ENCODE results near the gene ATP10A. TPM values are rescaled to one million over a fixed set of nuclear protein-coding genes. Genes with fewer than 3 reads are reported as not detected.
"Not testable (repeated sequence)": the region's sequence is repeated elsewhere in the genome, so short reads cannot be mapped to it uniquely, and the experiment has no call there.

ATP10A gene
- total RNA-seq, 1 experiment from 2014 or later = 3.0 TPM

DNA sequence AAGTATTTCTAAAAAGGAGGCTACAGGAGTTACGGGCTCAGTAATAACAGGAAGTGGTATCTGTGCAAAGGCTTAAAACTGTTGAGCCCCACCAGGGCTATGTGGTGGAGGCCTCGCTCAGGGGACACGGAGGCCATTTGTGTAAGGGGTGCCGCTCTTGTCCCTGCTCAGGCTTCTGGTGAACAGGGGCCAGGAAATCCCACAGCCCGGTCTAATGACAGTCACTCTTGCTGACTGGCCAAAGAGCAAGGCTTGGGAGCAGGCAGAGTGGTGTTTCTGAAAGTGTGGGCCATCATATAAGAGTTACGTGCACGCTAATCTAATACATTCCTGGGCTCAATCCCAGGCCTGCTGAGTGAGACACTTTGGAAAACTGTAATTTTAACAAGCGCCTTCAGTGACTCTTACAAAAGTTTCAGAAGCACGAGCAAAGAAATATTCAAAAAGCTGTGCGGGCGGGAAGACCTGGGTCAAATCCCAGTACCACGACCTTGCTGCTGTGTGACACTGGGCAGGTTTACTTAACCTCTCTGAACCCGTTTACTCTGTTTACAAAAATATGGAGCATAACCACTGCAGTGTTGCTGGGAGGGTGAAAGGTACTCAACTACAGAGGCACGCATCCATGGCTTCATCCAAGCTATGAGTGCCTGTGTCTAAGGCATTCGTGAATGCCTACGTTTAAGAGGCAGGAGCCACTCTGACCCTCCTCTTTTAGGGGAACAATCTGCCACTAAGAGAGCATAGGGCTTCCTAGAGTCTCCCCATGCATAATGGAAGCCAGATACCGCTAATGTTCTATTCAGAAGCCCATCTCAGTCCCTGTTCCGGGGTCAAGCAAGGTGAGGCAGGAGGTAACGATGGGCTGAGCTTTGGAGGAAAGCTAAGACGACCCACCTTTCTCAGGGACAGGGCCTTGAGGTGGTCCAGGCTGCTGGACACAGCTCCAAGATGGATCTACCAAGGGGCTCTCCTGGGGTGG is 2.0 kb downstream of the ATP10A start:
- Mint-ChIP-seq H3K27me3 (ENCODE audit: unreplicated experiment) (no peaks in the 10 kb centered on the region), H3K9me3 (ENCODE audit: low read depth, unreplicated experiment) (no peaks in the 10 kb centered on the region), H3K36me3 (ENCODE audit: insufficient read depth, unreplicated experiment) (no peaks in the 10 kb centered on the region), H3K4me1 (ENCODE audit: low read depth, unreplicated experiment) (no peaks in the 10 kb centered on the region), H3K27ac (ENCODE audit: unreplicated experiment) (no peak overlapping the region), H3K4me3 (ENCODE audit: low read depth, unreplicated experiment) (no peak overlapping the region)
- intact Hi-C loops (cut with micrococcal nuclease; ENCODE audit: unreplicated experiment) = no loop called here
- CTCF ChIA-PET = no interaction called here
- DNase-seq = no peak
- TF ChIP-seq, protein P1, sequence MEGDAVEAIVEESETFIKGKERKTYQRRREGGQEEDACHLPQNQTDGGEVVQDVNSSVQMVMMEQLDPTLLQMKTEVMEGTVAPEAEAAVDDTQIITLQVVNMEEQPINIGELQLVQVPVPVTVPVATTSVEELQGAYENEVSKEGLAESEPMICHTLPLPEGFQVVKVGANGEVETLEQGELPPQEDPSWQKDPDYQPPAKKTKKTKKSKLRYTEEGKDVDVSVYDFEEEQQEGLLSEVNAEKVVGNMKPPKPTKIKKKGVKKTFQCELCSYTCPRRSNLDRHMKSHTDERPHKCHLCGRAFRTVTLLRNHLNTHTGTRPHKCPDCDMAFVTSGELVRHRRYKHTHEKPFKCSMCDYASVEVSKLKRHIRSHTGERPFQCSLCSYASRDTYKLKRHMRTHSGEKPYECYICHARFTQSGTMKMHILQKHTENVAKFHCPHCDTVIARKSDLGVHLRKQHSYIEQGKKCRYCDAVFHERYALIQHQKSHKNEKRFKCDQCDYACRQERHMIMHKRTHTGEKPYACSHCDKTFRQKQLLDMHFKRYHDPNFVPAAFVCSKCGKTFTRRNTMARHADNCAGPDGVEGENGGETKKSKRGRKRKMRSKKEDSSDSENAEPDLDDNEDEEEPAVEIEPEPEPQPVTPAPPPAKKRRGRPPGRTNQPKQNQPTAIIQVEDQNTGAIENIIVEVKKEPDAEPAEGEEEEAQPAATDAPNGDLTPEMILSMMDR (IDR thresholded peaks at IDR 0.05; ENCODE audit: unreplicated experiment) = no peak
- TSS peak; percentile 31 for BruUV-seq (replicated peaks)

DNA sequence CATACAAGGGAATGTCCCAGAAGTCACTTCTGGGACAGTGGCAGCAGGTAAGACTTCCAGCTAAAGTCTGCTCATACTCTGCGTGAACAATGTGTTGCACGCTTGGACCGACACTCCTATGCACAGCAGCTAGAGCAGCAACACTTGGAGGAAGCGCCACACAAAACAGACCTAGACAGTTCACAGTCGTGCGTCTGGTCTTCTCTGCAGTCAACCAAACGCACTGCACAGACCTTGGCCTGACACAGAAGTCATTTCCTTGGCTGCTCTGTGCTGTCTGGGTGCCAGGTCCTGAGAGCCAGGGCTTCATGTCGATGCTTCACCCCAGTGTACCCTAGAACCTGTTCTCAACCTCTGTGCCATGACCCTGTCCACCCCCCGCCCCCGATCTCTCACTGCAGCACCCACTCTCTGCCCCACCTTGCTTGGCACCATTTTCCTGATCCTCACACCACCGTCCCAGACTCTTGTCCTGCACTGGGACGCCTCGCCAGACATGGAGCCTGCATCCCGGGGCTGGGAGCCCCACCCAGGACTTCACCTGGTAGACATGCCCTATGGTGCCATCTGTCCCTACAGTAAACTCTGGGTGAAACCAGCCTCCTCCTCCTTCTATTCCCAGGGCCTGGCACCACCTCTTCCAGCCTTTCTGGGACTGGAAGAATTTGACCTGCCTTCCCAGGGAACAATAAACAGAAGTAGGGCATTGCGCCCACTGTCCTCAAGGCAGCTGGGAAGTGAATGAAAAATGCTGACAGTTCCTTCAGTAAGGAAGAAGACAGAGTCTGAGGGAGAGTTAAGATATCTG is 3.1 kb downstream of the ATP10A start:
- BruUV-seq (replicated peaks) = no TSS peak
- H3K9me3 Mint-ChIP-seq (ENCODE audit: low read depth, unreplicated experiment) = no peaks in the 10 kb centered on the region
- TF ChIP-seq, protein P1 (IDR thresholded peaks at IDR 0.05; ENCODE audit: unreplicated experiment) = no peak
- intact Hi-C loops (cut with micrococcal nuclease; ENCODE audit: unreplicated experiment) = no loop called here
- no peak for DNase-seq
- no peaks in the 10 kb centered on the region for H3K36me3 Mint-ChIP-seq (ENCODE audit: insufficient read depth, unreplicated experiment)
- H3K27ac Mint-ChIP-seq (ENCODE audit: unreplicated experiment) = no peak overlapping the region
- H3K4me3 Mint-ChIP-seq (ENCODE audit: low read depth, unreplicated experiment) = no peak overlapping the region
- H3K4me1 Mint-ChIP-seq (ENCODE audit: low read depth, unreplicated experiment) = no peaks in the 10 kb centered on the region
- no peaks in the 10 kb centered on the region for H3K27me3 Mint-ChIP-seq (ENCODE audit: unreplicated experiment)
- CTCF ChIA-PET = no interaction called here

DNA sequence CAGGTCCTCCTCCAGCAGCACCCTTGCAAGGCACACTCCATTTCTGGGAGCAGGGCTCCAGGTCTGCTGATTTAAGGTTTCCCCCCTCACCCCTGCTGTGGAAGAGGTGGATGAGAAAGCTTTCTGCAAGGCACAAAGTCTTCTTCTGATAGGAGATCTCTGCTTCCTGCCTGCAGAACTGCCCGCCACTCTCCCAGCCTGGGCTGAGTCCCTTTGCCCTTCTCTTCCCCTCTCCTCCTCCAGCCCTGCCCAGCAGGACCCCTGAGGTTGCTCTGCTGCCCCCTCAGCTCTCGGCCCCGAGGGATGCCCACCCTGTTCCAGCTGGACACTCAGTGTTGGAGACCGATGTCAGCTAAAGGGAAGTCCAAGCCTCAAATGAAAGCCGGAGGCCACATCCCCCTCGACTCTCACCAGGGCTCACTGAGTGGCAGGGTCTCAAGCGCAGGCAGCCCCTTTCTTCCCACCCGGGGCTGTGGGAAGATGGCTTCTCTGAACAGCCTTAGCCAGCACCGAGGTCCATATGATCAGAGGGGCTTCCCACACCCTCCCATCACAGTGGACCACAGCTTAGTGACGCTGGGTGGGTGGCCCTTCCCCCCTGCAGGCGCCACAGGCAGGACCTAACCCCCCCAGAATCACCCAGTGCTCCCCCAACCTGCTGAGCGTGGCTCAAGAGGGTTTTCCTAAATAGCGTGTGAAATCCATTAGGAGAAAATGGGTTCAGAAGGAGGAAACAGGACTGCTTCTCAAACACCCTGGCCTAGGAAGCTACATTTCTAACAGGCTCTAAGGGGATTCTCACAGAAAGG is 4.0 kb downstream of the ATP10A start:
- DNase-seq = no peak
- Mint-ChIP-seq H3K36me3 (ENCODE audit: insufficient read depth, unreplicated experiment) (no peaks in the 10 kb centered on the region), H3K4me1 (ENCODE audit: low read depth, unreplicated experiment) (no peaks in the 10 kb centered on the region), H3K9me3 (ENCODE audit: low read depth, unreplicated experiment) (no peaks in the 10 kb centered on the region), H3K27me3 (ENCODE audit: unreplicated experiment) (no peaks in the 10 kb centered on the region), H3K27ac (ENCODE audit: unreplicated experiment) (no peak overlapping the region), H3K4me3 (ENCODE audit: low read depth, unreplicated experiment) (no peak overlapping the region)
- no TSS peak for BruUV-seq (replicated peaks)
- TF ChIP-seq, protein P1 (IDR thresholded peaks at IDR 0.05; ENCODE audit: unreplicated experiment) = no peak
- intact Hi-C loops (cut with micrococcal nuclease; ENCODE audit: unreplicated experiment) = no loop called here
- CTCF ChIA-PET = no interaction called here

DNA sequence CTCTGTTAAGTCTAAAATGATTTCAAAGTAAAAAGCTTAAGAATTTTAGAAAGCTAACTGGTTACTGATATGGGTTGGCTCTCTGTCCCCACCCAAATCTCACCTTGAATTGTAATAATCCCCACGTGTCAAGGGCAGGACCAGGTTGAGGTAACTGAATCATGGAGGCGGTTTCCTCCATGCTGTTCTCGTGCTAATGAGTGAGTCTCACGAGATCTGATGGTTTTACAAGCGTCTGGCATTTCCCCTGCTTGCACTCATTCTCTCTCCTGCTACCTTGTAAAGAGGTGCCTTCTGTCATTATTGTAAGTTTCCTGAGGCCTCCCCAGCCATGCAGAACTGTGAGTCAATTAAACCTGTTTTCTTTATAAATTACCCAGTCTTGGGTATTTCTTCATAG is 7.1 kb downstream of the ATP10A start:
- BruUV-seq (replicated peaks); intact Hi-C loops (cut with micrococcal nuclease; ENCODE audit: unreplicated experiment); H3K27ac Mint-ChIP-seq (ENCODE audit: unreplicated experiment); H3K36me3 Mint-ChIP-seq (ENCODE audit: insufficient read depth, unreplicated experiment); CTCF ChIA-PET; H3K9me3 Mint-ChIP-seq (ENCODE audit: low read depth, unreplicated experiment); DNase-seq; H3K4me3 Mint-ChIP-seq (ENCODE audit: low read depth, unreplicated experiment); H3K4me1 Mint-ChIP-seq (ENCODE audit: low read depth, unreplicated experiment); H3K27me3 Mint-ChIP-seq (ENCODE audit: unreplicated experiment): not testable (repeated sequence)

Data from Calu3 (cell line).